OCI-LY3 (cell line): ENCODE data around the gene PTPRD.

Experiments
- H2AFZ ChIP-seq: fragments of 200-600, 300-600 bp; shearing (Covaris generic); 2 replicates; pipeline ENCODE4 v1.6.0; 2014; ENCODE audit warnings: antibody characterized with exemption, low read depth, low read length
- H3K27ac ChIP-seq: fragments of 200-600, 300-600 bp; sonication (generic); 2 replicates; pipeline ENCODE4 v1.5.1; 2014; ENCODE audit warnings: mild to moderate bottlenecking, low read length, moderate library complexity, mixed read lengths
- H3K27me3 ChIP-seq: fragments of 200-600, 300-600 bp; sonication (generic); 2 replicates; pipeline ENCODE4 v1.6.1; 2014; ENCODE audit warnings: low read depth, low read length, mixed read lengths
- H3K36me3 ChIP-seq: fragments of 200-600, 300-600 bp; sonication (generic); replicated peaks from 2 replicates; pipeline ENCODE3; 2014; ENCODE audit warnings: low read depth, low read length, mixed read lengths
- H3K4me1 ChIP-seq: fragments of 300-600, 200-600 bp; sonication (generic); 2 replicates; pipeline ENCODE4 v1.6.1; 2014; ENCODE audit warnings: low read length, mixed read lengths
- H3K4me2 ChIP-seq: fragments of 200-600, 300-600 bp; sonication (generic); 2 replicates; pipeline ENCODE4 v1.6.1; 2014; ENCODE audit warnings: low read length, mixed read lengths
- H3K4me3 ChIP-seq: fragments of 300-600, 200-600 bp; sonication (generic); 2 replicates; pipeline ENCODE4 v1.5.1; 2014; ENCODE audit warnings: antibody characterized with exemption, mild to moderate bottlenecking, low read length, moderate library complexity
- H3K79me2 ChIP-seq: fragments of 300-600, 200-600 bp; shearing (Covaris generic); 2 replicates; pipeline ENCODE4 v1.6.1; 2014; ENCODE audit warnings: mild to moderate bottlenecking, low read length, mixed read lengths
- H3K9ac ChIP-seq: fragments of 300-600, 200-600 bp; shearing (Covaris generic); 2 replicates; pipeline ENCODE4 v1.6.0; 2014; ENCODE audit warnings: mild to moderate bottlenecking, low read length, moderate library complexity
- H3K9me3 ChIP-seq: fragments of 200-600, 300-600 bp; shearing (Covaris generic); 2 replicates; pipeline ENCODE4 v1.6.1; 2014; ENCODE audit warnings: low read length, mixed read lengths; ENCODE audit not compliant: insufficient read depth
- H4K20me1 ChIP-seq: fragments of 200-600, 300-600 bp; sonication (generic); 2 replicates; pipeline ENCODE4 v1.6.1; 2016; ENCODE audit warnings: low read length, mixed read lengths; ENCODE audit not compliant: insufficient read depth
- EZH2phosphoT487 ChIP-seq: fragments of 200-600 bp; shearing (Covaris generic); IDR thresholded peaks from 2 replicates; pipeline ENCODE4 v1.6.1; 2018; ENCODE audit warnings: antibody characterized with exemption, mixed run types, low read depth
- TF ChIP-seq, protein P1 (sequence below): fragments of 200-600, 300-600 bp; sonication (generic); IDR thresholded peaks from 2 replicates; pipeline ENCODE4 v1.5.1; 2014; ENCODE audit warnings: antibody characterized with exemption, low read length, low read depth

Gene PTPRD

DNA sequence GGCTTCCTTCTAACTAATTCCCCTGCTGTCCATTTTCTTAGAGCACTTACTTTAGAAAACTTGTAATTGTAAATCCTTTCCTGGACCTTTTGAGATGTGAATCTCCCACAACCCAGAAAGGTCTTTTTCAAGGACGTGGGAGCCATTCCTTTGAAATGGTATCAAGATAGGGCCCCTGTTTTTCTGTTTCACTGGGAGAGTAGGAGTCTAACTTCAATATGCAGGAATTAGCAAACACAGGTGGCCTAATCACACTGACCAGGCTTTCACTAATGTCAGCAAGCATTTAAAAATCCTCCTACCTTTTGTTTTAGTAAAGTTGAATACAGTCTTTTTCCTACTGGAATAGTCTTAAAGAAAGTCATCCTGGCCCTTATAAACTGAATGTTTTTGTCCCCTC is 558.3 kb downstream of the PTPRD start:
- Histone ChIP-seq H3K27ac (no peak overlapping the region), H3K79me2 (no peaks in the 10 kb centered on the region), H2AFZ (no peak overlapping the region), H3K4me3 (no peak overlapping the region), H3K27me3 (no peaks in the 10 kb centered on the region), H3K9ac (no peak overlapping the region), H3K4me2 (no peak overlapping the region), H3K4me1 (no peaks in the 10 kb centered on the region), H3K9me3 (no peaks in the 10 kb centered on the region), H4K20me1 (no peaks in the 10 kb centered on the region), H3K36me3 (no peaks in the 10 kb centered on the region)
- TF ChIP-seq, protein P1, sequence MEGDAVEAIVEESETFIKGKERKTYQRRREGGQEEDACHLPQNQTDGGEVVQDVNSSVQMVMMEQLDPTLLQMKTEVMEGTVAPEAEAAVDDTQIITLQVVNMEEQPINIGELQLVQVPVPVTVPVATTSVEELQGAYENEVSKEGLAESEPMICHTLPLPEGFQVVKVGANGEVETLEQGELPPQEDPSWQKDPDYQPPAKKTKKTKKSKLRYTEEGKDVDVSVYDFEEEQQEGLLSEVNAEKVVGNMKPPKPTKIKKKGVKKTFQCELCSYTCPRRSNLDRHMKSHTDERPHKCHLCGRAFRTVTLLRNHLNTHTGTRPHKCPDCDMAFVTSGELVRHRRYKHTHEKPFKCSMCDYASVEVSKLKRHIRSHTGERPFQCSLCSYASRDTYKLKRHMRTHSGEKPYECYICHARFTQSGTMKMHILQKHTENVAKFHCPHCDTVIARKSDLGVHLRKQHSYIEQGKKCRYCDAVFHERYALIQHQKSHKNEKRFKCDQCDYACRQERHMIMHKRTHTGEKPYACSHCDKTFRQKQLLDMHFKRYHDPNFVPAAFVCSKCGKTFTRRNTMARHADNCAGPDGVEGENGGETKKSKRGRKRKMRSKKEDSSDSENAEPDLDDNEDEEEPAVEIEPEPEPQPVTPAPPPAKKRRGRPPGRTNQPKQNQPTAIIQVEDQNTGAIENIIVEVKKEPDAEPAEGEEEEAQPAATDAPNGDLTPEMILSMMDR: no peak
- TF ChIP-seq EZH2phosphoT487: no peak

DNA sequence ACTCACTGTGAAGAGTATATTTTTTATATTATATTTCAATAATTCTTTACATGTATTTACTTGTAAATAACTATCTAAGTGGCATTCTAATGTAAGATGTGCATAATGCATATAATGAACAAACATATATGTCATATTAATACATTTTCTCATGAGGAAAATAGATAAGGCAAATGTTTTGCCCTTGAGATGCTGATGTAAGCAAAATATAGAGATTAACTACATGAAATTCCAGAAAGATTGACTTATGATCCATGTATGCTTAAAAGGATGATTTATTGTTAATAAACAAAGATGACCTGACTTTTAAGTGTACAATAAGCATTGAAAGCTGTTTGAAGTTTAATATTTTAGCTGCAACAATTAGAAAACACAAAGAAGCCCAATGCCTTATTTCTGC is 559.9 kb downstream of the PTPRD start:
- Histone ChIP-seq H2AFZ (no peak overlapping the region), H3K36me3 (no peaks in the 10 kb centered on the region), H3K4me2 (no peak overlapping the region), H3K9ac (no peak overlapping the region), H3K27ac (no peak overlapping the region), H3K79me2 (no peaks in the 10 kb centered on the region), H3K27me3 (peaks cover 3% of the 10 kb centered on the region; the same call in 1 of the 2 replicates), H4K20me1 (no peaks in the 10 kb centered on the region), H3K4me3 (no peak overlapping the region), H3K9me3 (no peaks in the 10 kb centered on the region), H3K4me1 (no peaks in the 10 kb centered on the region)
- TF ChIP-seq, protein P1: no peak
- TF ChIP-seq EZH2phosphoT487: no peak

DNA sequence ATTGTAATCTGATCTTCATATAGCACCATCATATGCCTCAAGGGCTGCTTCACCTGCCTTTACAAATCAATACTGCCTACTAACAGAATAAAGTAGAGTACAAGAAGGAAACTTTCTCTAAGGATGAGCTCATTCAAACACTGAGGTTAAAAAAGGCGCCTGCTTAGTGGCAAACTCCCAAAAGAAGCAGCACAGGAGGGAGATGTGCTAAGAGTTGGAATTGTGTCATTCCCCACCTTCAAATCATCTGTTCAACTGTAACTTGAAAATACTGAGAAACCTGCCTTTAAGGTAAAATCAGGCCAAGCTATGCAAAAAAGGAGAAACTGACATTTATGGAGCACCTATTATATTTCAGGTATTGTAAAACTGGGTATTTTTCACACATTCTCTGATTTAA is 560.6 kb downstream of the PTPRD start:
- H3K4me2 ChIP-seq: no peak overlapping the region
- H3K36me3 ChIP-seq: no peaks in the 10 kb centered on the region
- no peaks in the 10 kb centered on the region for H4K20me1 ChIP-seq
- no peak overlapping the region for H2AFZ ChIP-seq
- no peaks in the 10 kb centered on the region for H3K79me2 ChIP-seq
- H3K27ac ChIP-seq: no peak overlapping the region
- no peaks in the 10 kb centered on the region for H3K4me1 ChIP-seq
- no peaks in the 10 kb centered on the region for H3K9me3 ChIP-seq
- no peak overlapping the region for H3K4me3 ChIP-seq
- no peak overlapping the region for H3K9ac ChIP-seq
- no peak for TF ChIP-seq EZH2phosphoT487
- TF ChIP-seq, protein P1: no peak
- H3K27me3 ChIP-seq: peaks cover 4% of the 10 kb centered on the region; the same call in 1 of the 2 replicates

DNA sequence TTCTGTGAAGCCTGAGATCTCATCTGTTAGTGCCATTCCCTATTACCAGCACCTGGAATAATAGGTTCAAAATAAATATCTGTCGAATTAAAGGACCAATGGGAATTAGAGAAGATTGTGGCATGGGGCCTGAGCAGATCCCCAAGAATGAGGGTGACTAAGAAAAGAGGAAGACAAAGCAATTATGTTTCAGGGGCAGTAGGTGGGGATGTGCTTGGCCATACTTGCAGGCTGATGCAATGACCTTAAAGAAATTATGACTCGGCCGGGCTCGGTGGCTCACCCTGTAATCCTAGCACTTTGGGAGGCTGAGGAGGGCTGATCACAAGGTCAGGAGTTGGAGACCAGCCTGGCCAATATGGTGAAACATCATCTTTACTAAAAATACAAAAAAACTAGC is 562.8 kb downstream of the PTPRD start:
- no peaks in the 10 kb centered on the region for H4K20me1 ChIP-seq
- H2AFZ ChIP-seq: no peak overlapping the region
- H3K4me1 ChIP-seq: no peaks in the 10 kb centered on the region
- H3K36me3 ChIP-seq: no peaks in the 10 kb centered on the region
- H3K79me2 ChIP-seq: no peaks in the 10 kb centered on the region
- H3K4me2 ChIP-seq: no peak overlapping the region
- no peaks in the 10 kb centered on the region for H3K9me3 ChIP-seq
- H3K9ac ChIP-seq: no peak overlapping the region
- TF ChIP-seq, protein P1: no peak
- TF ChIP-seq EZH2phosphoT487: no peak
- no peak overlapping the region for H3K4me3 ChIP-seq
- peaks cover 7% of the 10 kb centered on the region; the same call in 1 of the 2 replicates for H3K27me3 ChIP-seq
- H3K27ac ChIP-seq: no peak overlapping the region
